Smooth muscle cell (in vitro differentiated cells): ENCODE measurements around the gene ROBO1. TPM values are rescaled to one million over a fixed set of nuclear protein-coding genes. Genes with fewer than 3 reads are reported as not detected.

Experiments used
- DNase-seq: peaks from one replicate; lab custom pipeline; 2025; ENCODE audit not compliant: unreplicated experiment; lab: John Stamatoyannopoulos, UW
- H2AFZ ChIP-seq: fragments of 200-600 bp; sonication (generic); 2 replicates; pipeline ENCODE4 v1.6.0; 2016; ENCODE audit warnings: antibody characterized with exemption, low read depth, mild to moderate bottlenecking
- H3F3A ChIP-seq: fragments of 200-600 bp; sonication (generic); 2 replicates; pipeline ENCODE4 v1.6.0; 2017; ENCODE audit warnings: antibody characterized with exemption, low read depth
- H3K27ac ChIP-seq: fragments of 200-600 bp; sonication (generic); 2 replicates; pipeline ENCODE4 v1.5.1; 2016; ENCODE audit warnings: low read depth, mild to moderate bottlenecking
- H3K27me3 ChIP-seq: fragments of 200-600 bp; sonication (generic); 2 replicates; pipeline ENCODE4 v1.6.1; 2016; ENCODE audit warnings: low read depth, mild to moderate bottlenecking
- H3K36me3 ChIP-seq: fragments of 200-600 bp; sonication (generic); 2 replicates; pipeline ENCODE4 v1.5.1; 2016; ENCODE audit warnings: low read depth
- H3K4me1 ChIP-seq: fragments of 200-600 bp; sonication (generic); 2 replicates; pipeline ENCODE4 v1.5.1; 2016; ENCODE audit warnings: low read depth
- H3K4me2 ChIP-seq: fragments of 200-600 bp; sonication (generic); 2 replicates; pipeline ENCODE4 v1.6.0; 2016; ENCODE audit warnings: mild to moderate bottlenecking
- H3K4me3 ChIP-seq: fragments of 200-600 bp; sonication (generic); 2 replicates; pipeline ENCODE4 v1.5.1; 2016; ENCODE audit warnings: mild to moderate bottlenecking
- H3K79me2 ChIP-seq: fragments of 200-600 bp; sonication (generic); 2 replicates; pipeline ENCODE4 v1.6.0; 2016; ENCODE audit warnings: low read depth, mild to moderate bottlenecking
- H3K9ac ChIP-seq: fragments of 200-600 bp; sonication (generic); 2 replicates; pipeline ENCODE4 v1.6.0; 2016; ENCODE audit warnings: low read depth
- H3K9me3 ChIP-seq: fragments of 200-600 bp; sonication (generic); replicated peaks from 2 replicates; pipeline ENCODE4 v1.5.1; 2016; ENCODE audit warnings: low read depth
- H4K20me1 ChIP-seq: fragments of 200-600 bp; sonication (generic); 2 replicates; pipeline ENCODE4 v1.6.0; 2016; ENCODE audit warnings: low read depth
- WGBS: methylation state at CpG from one replicate; pipeline ENCODE4 v1.1.7; 2016; ENCODE audit warnings: low lambda C conversion rate; 5-methylcytosine and 5-hydroxymethylcytosine counted together
- polyA plus RNA-seq: library from polyadenylated mRNA; unstranded; fragments of >200 nt; fragmentation: Nextera tagmentation; extraction: Ambion mirVana; gene quantifications from 2 replicates; pipeline ENCODE4 v1.2.1, GENCODE V29; 2016
- total RNA-seq: library from RNA; depleted of rRNA; stranded (reverse); fragments of >200 nt; gene quantifications from 2 replicates; pipeline ENCODE4 v1.2.3, GENCODE V29; 2014
- TF ChIP-seq, protein P1 (sequence below): fragments of 200-600 bp; sonication (generic); IDR thresholded peaks from 2 replicates; pipeline ENCODE4 v1.5.1; 2017; ENCODE audit warnings: borderline replicate concordance, mild to moderate bottlenecking, antibody characterized with exemption; ENCODE audit not compliant: insufficient read depth, poor library complexity, severe bottlenecking

The ROBO1 gene
- total and polyA plus RNA-seq, 2 experiments from 2014 or later: 30.5 to 79.5 TPM

DNA sequence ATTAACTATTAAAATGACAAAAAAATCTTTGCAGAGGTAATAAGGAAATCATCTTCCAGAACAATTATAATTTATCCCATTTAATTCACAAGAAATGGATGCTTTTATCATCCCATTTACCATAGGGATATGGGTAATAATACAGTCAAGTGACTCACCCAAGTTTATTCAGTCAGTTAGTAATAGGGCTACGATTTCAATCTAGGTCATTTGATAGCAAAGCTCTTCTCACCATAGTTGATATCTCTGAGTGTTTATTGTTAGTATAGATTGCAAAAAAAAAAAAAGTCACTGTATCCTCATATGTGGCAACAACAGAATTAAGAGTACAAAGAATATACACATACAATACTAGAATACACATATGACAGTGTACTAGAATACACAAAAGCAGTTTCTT, 797.1 kb downstream of the ROBO1 start:
- Histone ChIP-seq H3F3A (no peaks in the 10 kb centered on the region), H4K20me1 (peaks cover 12% of the 10 kb centered on the region), H3K9ac (no peak overlapping the region), H3K27me3 (no peaks in the 10 kb centered on the region), H3K9me3 (no peaks in the 10 kb centered on the region), H2AFZ (no peak overlapping the region), H3K4me2 (no peak overlapping the region), H3K4me3 (no peak overlapping the region), H3K4me1 (peaks cover 39% of the 10 kb centered on the region), H3K36me3 (no peaks in the 10 kb centered on the region), H3K79me2 (peaks cover 73% of the 10 kb centered on the region), H3K27ac (no peak overlapping the region)
- WGBS: 75% methylated on average over 1 of the region's 1 CpG
- DNase-seq: no peak
- TF ChIP-seq, protein P1, sequence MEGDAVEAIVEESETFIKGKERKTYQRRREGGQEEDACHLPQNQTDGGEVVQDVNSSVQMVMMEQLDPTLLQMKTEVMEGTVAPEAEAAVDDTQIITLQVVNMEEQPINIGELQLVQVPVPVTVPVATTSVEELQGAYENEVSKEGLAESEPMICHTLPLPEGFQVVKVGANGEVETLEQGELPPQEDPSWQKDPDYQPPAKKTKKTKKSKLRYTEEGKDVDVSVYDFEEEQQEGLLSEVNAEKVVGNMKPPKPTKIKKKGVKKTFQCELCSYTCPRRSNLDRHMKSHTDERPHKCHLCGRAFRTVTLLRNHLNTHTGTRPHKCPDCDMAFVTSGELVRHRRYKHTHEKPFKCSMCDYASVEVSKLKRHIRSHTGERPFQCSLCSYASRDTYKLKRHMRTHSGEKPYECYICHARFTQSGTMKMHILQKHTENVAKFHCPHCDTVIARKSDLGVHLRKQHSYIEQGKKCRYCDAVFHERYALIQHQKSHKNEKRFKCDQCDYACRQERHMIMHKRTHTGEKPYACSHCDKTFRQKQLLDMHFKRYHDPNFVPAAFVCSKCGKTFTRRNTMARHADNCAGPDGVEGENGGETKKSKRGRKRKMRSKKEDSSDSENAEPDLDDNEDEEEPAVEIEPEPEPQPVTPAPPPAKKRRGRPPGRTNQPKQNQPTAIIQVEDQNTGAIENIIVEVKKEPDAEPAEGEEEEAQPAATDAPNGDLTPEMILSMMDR: no peak

- H3K4me3 ChIP-seq: no peak overlapping the region
- no peak for DNase-seq
- H3K79me2 ChIP-seq: peaks cover 72% of the 10 kb centered on the region
- H2AFZ ChIP-seq: no peak overlapping the region
- H3F3A ChIP-seq: no peaks in the 10 kb centered on the region
- peak overlapping the region; percentile 71 for H3K4me2 ChIP-seq
- no peaks in the 10 kb centered on the region for H3K36me3 ChIP-seq
- TF ChIP-seq, protein P1: no peak
- H4K20me1 ChIP-seq: no peaks in the 10 kb centered on the region
- no peaks in the 10 kb centered on the region for H3K9me3 ChIP-seq
- WGBS: 20% methylated on average over 2 of the region's 2 CpGs
- peak overlapping the region; percentile 34 for H3K9ac ChIP-seq
- H3K27ac ChIP-seq: peak overlapping the region; percentile 77
- H3K27me3 ChIP-seq: no peaks in the 10 kb centered on the region
- peaks cover 28% of the 10 kb centered on the region for H3K4me1 ChIP-seq
These were observed 798.3 kb downstream of the ROBO1 start for GRCh38 chr3:78969483-78969882.

- Histone ChIP-seq H3K9me3 (no peaks in the 10 kb centered on the region), H3K4me1 (peaks cover 19% of the 10 kb centered on the region), H3F3A (no peaks in the 10 kb centered on the region), H3K27ac (no peak overlapping the region), H3K4me3 (no peak overlapping the region), H3K36me3 (no peaks in the 10 kb centered on the region), H3K79me2 (peaks cover 62% of the 10 kb centered on the region), H3K9ac (no peak overlapping the region), H3K4me2 (no peak overlapping the region), H3K27me3 (no peaks in the 10 kb centered on the region), H2AFZ (no peak overlapping the region), H4K20me1 (no peaks in the 10 kb centered on the region)
- 75% methylated on average over 1 of the region's 1 CpG for WGBS
- DNase-seq: no peak
- TF ChIP-seq, protein P1: no peak
These were observed 800.7 kb downstream of the ROBO1 start for GRCh38 chr3:78967061-78967460.

DNA sequence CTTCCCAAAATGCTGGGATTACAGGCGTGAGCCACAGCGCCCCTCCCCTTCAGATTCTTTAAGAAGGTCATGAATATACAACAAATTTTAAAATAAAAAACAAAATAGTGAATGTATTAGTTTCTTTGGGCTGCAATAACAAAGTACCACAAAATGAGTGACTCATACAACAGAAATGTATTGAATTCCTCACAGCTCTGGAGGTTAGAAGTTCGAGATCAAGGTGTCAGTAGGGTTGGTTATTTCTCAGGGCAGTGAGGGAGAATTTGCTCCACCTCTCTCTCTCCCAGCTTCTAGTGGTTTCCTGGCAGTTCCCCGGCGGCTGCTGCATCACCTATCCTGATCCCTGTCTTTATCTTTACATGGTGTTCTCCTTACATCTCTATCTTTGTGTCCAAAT, 804.0 kb downstream of the ROBO1 start:
- WGBS: 95% methylated on average over 5 of the region's 5 CpGs
- Histone ChIP-seq H3K27ac (no peak overlapping the region), H3K4me1 (peaks cover 1% of the 10 kb centered on the region), H3K79me2 (peaks cover 66% of the 10 kb centered on the region), H3K9ac (no peak overlapping the region), H4K20me1 (peaks cover 12% of the 10 kb centered on the region), H3K4me3 (no peak overlapping the region), H2AFZ (no peak overlapping the region), H3K36me3 (no peaks in the 10 kb centered on the region), H3F3A (no peaks in the 10 kb centered on the region), H3K27me3 (no peaks in the 10 kb centered on the region), H3K4me2 (no peak overlapping the region), H3K9me3 (no peaks in the 10 kb centered on the region)
- TF ChIP-seq, protein P1: no peak
- no peak for DNase-seq
